Mucosa of descending colon (tissue), 3 donors: Measurements from ENCODE around the gene B4GALNT4. TPM values are rescaled to one million over a fixed set of nuclear protein-coding genes. Genes with fewer than 3 reads are reported as not detected.

Source experiments
- ATAC-seq: fragments of 200-7000 bp; cut with Tn5 transposase; one replicate; pipeline ENCODE4 v1.9.1; 2020; ENCODE audit warnings: mild to moderate bottlenecking, moderate library complexity
- DNase-seq, 3 donors: peaks; one replicate each; pipeline ENCODE4 v3.0.0-alpha.2; 2020
- H3K36me3 ChIP-seq: fragments of 200-600 bp; one replicate; pipeline ENCODE4 v1.8.0; 2021; ENCODE audit warnings: low read depth, mild to moderate bottlenecking
- H3K4me1 ChIP-seq: fragments of 200-600 bp; one replicate; pipeline ENCODE4 v1.8.0; 2021; ENCODE audit warnings: low read depth, mild to moderate bottlenecking
- H3K4me3 ChIP-seq: fragments of 200-600 bp; one replicate; pipeline ENCODE4 v1.8.0; 2021; ENCODE audit warnings: mild to moderate bottlenecking
- H3K9me3 ChIP-seq: fragments of 200-600 bp; one replicate; pipeline ENCODE4 v1.8.0; 2021; ENCODE audit warnings: mild to moderate bottlenecking
- CTCF ChIP-seq: fragments of 200-600 bp; IDR thresholded peaks from one replicate; pipeline ENCODE4 v1.8.0; 2022; ENCODE audit warnings: antibody characterized with exemption, mild to moderate bottlenecking
- intact Hi-C, 2 donors: fragments of 100-400 bp; cut with DNase I in 1 of 2; cut with micrococcal nuclease in 1 of 2; formaldehyde crosslinking; loops; one replicate each; pipeline versions ENCODE4 v1.11.0 to v1.11.1; 2022; cut with DNase I, micrococcal nuclease
- total RNA-seq, 3 donors: library from RNA; stranded (reverse); fragmentation: NEBNext Ultra II Directional in 2 of 3; extraction: Animal tissue kit (Norgen Biotek cat#: 25700) in 2 of 3; gene quantifications; one replicate each; pipeline versions ENCODE4 v1.2.1 to v1.2.4, GENCODE V29; 2021 to 2023
- donor health status: DM: no; HTN: no; CAD: no; lungs with moderate emphysema.
- donor health status: DM: no; HTN: no; CAD: no.
- donor health status: DM: no; HTN: yes; CAD: no.

The B4GALNT4 gene
- total RNA-seq, 3 donors from 2014 or later = 2.1 to 11.8 (median 2.2) TPM

DNA sequence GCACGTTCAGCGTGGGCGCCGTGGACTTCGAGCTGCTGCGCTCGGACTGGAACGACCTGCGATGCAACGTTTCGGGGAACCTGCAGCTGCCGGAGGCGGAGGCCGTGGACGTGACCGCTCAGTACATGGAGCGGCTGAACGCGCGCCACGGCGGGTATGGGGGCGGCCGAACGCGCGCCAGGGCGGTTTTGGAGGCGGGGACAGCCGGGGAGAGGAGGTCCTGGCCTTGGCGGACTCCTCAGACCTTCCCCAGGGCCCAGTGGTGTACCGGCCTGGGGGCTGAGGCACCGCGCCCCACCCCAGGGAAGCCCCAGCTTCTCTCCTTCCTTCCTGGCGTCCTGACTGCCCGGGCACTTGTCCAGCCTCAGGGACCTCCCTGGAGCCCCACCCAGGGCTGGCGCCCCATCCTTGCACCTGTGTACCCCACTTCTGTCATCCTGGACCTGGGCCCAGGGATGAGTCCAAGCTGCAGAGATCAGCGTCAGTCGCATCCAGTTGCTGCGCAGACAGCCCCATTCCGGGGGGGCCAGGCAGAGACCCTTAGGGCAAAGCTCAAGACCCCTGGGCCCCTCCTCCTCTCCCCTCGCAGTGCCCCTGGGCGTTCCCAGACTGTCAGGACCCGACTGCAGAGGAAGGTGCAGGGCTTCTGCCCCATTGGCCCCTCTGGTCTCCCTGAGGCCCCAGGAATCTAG is 8.0 kb downstream of the B4GALNT4 start:
- Histone ChIP-seq H3K9me3 (no peaks in the 10 kb centered on the region), H3K4me1 (no peaks in the 10 kb centered on the region), H3K4me3 (no peak overlapping the region), H3K36me3 (no peaks in the 10 kb centered on the region)
- ATAC-seq = no peak
- DNase-seq = peak in 1 of 3 donors; percentile 39
- intact Hi-C loops = no loop called here
- no peak for TF ChIP-seq CTCF

GRCh38 chr11:377883-378500 is 8.7 kb downstream of the B4GALNT4 start:
- no peaks in the 10 kb centered on the region for H3K36me3 ChIP-seq
- intact Hi-C loops = no loop called here
- H3K4me1 ChIP-seq = no peaks in the 10 kb centered on the region
- TF ChIP-seq CTCF = no peak
- H3K9me3 ChIP-seq = no peaks in the 10 kb centered on the region
- DNase-seq (peak in 1 of 3 donors; percentile 36), ATAC-seq (peak; percentile 8)
- H3K4me3 ChIP-seq = no peak overlapping the region

GRCh38 chr11:379205-380094 is 10.2 kb downstream of the B4GALNT4 start:
- Histone ChIP-seq H3K4me1 (no peaks in the 10 kb centered on the region), H3K9me3 (no peaks in the 10 kb centered on the region), H3K36me3 (no peaks in the 10 kb centered on the region), H3K4me3 (no peak overlapping the region)
- ATAC-seq = no peak
- TF ChIP-seq CTCF = no peak
- intact Hi-C loops = no loop called here
- peak in 1 of 3 donors; percentile 36 for DNase-seq

DNA sequence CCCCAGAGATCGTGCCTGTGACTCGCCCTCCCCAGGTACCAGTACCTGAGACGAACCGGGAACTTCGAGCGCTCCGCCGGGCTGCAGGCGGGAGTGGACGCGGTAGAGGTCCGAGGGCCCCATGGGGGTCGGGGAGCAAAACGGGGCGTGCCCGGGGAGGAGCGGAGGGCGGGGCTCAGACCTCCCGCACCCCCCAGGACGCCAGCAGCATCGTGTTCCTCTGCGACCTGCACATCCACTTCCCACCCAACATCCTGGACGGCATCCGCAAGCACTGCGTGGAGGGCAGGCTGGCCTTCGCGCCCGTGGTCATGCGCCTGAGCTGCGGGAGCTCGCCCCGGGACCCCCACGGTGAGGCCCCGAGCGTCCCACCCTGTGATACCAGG is 10.8 kb downstream of the B4GALNT4 start:
- DNase-seq (peak in 1 of 3 donors; percentile 46), ATAC-seq (no peak)
- H3K4me3 ChIP-seq = no peak overlapping the region
- H3K36me3 ChIP-seq = no peaks in the 10 kb centered on the region
- intact Hi-C loops = no loop called here
- H3K4me1 ChIP-seq = no peaks in the 10 kb centered on the region
- TF ChIP-seq CTCF = no peak
- no peaks in the 10 kb centered on the region for H3K9me3 ChIP-seq

GRCh38 chr11:380491-380890 is 11.2 kb downstream of the B4GALNT4 start:
- Histone ChIP-seq H3K36me3 (no peaks in the 10 kb centered on the region), H3K4me3 (no peak overlapping the region), H3K4me1 (no peaks in the 10 kb centered on the region), H3K9me3 (no peaks in the 10 kb centered on the region)
- no peak for ATAC-seq
- no peak for TF ChIP-seq CTCF
- intact Hi-C loops = no loop called here
- DNase-seq = no peak
